Panc1 (cell line): Measurements from ENCODE around the gene SMAD5.

Experiments used
- POLR2AphosphoS5 ChIP-seq: IDR thresholded peaks from 2 replicates; pipeline ENCODE4 v1.6.1; 2012; ENCODE audit warnings: mild to moderate bottlenecking, low read depth, low read length, moderate library complexity
- SIN3A ChIP-seq: IDR thresholded peaks from 2 replicates; pipeline ENCODE4 v1.6.1; 2012; ENCODE audit warnings: low read depth, mild to moderate bottlenecking, low read length, moderate library complexity, borderline replicate concordance; ENCODE audit not compliant: insufficient read depth
- TF ChIP-seq, protein P1 (sequence below), 2 experiments: IDR thresholded peaks; 2 replicates each; pipeline ENCODE4 v1.6.1; 2011 to 2012; ENCODE audit warnings: low read depth in 2 of 2, control low read depth in 1 of 2, low read length in 1 of 2, mild to moderate bottlenecking in 1 of 2, moderate library complexity in 1 of 2; ENCODE audit not compliant: insufficient read depth in 1 of 2
- TF ChIP-seq, protein P2 (sequence below): fragments of 450-650 bp; IDR thresholded peaks from 2 replicates; pipeline ENCODE4 v1.5.1; 2017; ENCODE audit warnings: mild to moderate bottlenecking

DNA sequence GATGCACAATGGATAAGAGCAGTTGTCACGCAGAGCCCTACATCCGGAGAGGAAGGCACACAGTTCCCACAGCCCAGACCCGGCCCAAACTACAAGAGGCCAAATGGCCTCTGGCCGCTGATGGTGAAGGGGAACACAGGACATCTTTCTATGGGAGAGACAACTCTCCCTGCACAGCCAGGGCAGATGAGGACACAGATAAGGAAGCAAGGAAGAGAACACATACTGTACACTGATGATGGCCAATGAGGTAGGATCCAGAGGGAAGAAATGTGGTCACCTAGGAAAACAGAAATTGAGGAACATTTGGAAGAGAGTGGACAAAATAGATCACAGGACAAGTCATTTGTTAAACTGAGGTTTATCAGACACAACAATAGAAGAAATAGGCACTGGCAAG is 88.7 kb downstream of the SMAD5 start:
- TF ChIP-seq, protein P1, sequence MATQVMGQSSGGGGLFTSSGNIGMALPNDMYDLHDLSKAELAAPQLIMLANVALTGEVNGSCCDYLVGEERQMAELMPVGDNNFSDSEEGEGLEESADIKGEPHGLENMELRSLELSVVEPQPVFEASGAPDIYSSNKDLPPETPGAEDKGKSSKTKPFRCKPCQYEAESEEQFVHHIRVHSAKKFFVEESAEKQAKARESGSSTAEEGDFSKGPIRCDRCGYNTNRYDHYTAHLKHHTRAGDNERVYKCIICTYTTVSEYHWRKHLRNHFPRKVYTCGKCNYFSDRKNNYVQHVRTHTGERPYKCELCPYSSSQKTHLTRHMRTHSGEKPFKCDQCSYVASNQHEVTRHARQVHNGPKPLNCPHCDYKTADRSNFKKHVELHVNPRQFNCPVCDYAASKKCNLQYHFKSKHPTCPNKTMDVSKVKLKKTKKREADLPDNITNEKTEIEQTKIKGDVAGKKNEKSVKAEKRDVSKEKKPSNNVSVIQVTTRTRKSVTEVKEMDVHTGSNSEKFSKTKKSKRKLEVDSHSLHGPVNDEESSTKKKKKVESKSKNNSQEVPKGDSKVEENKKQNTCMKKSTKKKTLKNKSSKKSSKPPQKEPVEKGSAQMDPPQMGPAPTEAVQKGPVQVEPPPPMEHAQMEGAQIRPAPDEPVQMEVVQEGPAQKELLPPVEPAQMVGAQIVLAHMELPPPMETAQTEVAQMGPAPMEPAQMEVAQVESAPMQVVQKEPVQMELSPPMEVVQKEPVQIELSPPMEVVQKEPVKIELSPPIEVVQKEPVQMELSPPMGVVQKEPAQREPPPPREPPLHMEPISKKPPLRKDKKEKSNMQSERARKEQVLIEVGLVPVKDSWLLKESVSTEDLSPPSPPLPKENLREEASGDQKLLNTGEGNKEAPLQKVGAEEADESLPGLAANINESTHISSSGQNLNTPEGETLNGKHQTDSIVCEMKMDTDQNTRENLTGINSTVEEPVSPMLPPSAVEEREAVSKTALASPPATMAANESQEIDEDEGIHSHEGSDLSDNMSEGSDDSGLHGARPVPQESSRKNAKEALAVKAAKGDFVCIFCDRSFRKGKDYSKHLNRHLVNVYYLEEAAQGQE (IDR thresholded peaks at IDR 0.05; ENCODE audit: insufficient read depth in 1 of 2, low read depth in 2 of 2, low read length in 1 of 2) = no peak
- TF ChIP-seq POLR2AphosphoS5 (no peak), SIN3A (no peak)
- TF ChIP-seq, protein P2, sequence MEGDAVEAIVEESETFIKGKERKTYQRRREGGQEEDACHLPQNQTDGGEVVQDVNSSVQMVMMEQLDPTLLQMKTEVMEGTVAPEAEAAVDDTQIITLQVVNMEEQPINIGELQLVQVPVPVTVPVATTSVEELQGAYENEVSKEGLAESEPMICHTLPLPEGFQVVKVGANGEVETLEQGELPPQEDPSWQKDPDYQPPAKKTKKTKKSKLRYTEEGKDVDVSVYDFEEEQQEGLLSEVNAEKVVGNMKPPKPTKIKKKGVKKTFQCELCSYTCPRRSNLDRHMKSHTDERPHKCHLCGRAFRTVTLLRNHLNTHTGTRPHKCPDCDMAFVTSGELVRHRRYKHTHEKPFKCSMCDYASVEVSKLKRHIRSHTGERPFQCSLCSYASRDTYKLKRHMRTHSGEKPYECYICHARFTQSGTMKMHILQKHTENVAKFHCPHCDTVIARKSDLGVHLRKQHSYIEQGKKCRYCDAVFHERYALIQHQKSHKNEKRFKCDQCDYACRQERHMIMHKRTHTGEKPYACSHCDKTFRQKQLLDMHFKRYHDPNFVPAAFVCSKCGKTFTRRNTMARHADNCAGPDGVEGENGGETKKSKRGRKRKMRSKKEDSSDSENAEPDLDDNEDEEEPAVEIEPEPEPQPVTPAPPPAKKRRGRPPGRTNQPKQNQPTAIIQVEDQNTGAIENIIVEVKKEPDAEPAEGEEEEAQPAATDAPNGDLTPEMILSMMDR = no peak
